HCT116 (cell line): ENCODE measurements around the gene CHMP4B. TPM values are rescaled to one million over a fixed set of nuclear protein-coding genes. Genes with fewer than 3 reads are reported as not detected.

Source experiments
- ATAC-seq: fragments of 200-7000 bp; cut with Tn5 transposase; 2 replicates; pipeline ENCODE4 v1.9.1; 2020; ENCODE audit warnings: mild to moderate bottlenecking, moderate library complexity
- BruUV-seq: library from RNA; stranded (reverse); fragments of 400-500 nt; replicated peaks from 2 replicates; lab custom pipeline; 2021; lab: Mats Ljungman, UMichigan
- CTCF ChIA-PET: fragments of 300-600 bp; sonication (Branson Sonifier 250); formaldehyde crosslinking; loops from one replicate; lab custom pipeline; 2021; ENCODE audit warnings: antibody characterized with exemption; lab: Charles Lee
- POLR2A ChIA-PET: fragments of 300-600, 350-600 bp; sonication (Branson Sonifier 250); formaldehyde crosslinking; loops from one replicate; lab custom pipeline; 2021; ENCODE audit warnings: antibody characterized with exemption; lab: Charles Lee
- RAD21 ChIA-PET, 2 experiments: fragments of 300-600 bp; sonication (Branson Sonifier 250); formaldehyde crosslinking; loops; one replicate each; lab custom pipeline; 2023; ENCODE audit warnings: low total read pairs in 2 of 2; ENCODE audit not compliant: uncharacterized antibody in 2 of 2, unreplicated experiment in 2 of 2, low non-redundant PET in 1 of 2; lab: Charles Lee
- DNase-seq: peaks from one replicate; pipeline ENCODE4 v3.0.0-alpha.2; 2010; ENCODE audit warnings: low read depth, low spot score
- H2AFZ ChIP-seq: fragments of 200-600 bp; shearing (Covaris generic), sonication (generic); 2 replicates; pipeline ENCODE4 v1.6.1; 2017; ENCODE audit warnings: low read depth, mixed run types, mixed read lengths, antibody characterized with exemption, low read length; ENCODE audit not compliant: poor library complexity, severe bottlenecking
- H3K27ac ChIP-seq: 2 replicates; pipeline ENCODE4 v1.5.1; 2012; ENCODE audit warnings: low read depth, low read length
- H3K27me3 ChIP-seq: fragments of 200-600 bp; sonication (generic); 2 replicates; pipeline ENCODE4 v1.6.1; 2016; ENCODE audit warnings: mixed run types, low read length, mixed read lengths; ENCODE audit not compliant: insufficient read depth
- H3K36me3 ChIP-seq, 2 experiments: fragments of 200-500 bp in 1 of 2; fragments of 200-600 bp in 1 of 2; sonication (Bioruptor generic) in 1 of 2; sonication (generic) in 1 of 2; 2 replicates each; pipeline versions ENCODE4 v1.5.1 to v1.6.1; 2014 to 2016; ENCODE audit warnings: low read length in 2 of 2, inconsistent platforms in 1 of 2, mixed read lengths in 1 of 2, mixed run types in 1 of 2; ENCODE audit not compliant: insufficient read depth in 2 of 2, control insufficient read depth in 1 of 2
- H3K4me1 ChIP-seq, 2 experiments: fragments of 200-600 bp in 1 of 2; sonication (generic) in 1 of 2; 2 replicates each; pipeline versions ENCODE4 v1.5.1 to v1.6.1; 2012 to 2017; ENCODE audit warnings: low read length in 2 of 2, inconsistent platforms in 1 of 2, mild to moderate bottlenecking in 1 of 2, mixed read lengths in 1 of 2, mixed run types in 1 of 2, moderate library complexity in 1 of 2; ENCODE audit not compliant: insufficient read depth in 2 of 2, control insufficient read depth in 1 of 2
- H3K4me2 ChIP-seq: fragments of 200-600 bp; sonication (generic); 2 replicates; pipeline ENCODE4 v1.6.1; 2017; ENCODE audit warnings: mixed run types, low read length, mixed read lengths
- H3K4me3 ChIP-seq, 2 experiments: fragments of 200-600 bp in 1 of 2; sonication (generic) in 1 of 2; replicated peaks in 1 of 2; 2 replicates each; pipeline ENCODE4 v1.5.1; 2011 to 2016; ENCODE audit warnings: low read length in 2 of 2, control low read depth in 1 of 2, low read depth in 1 of 2, mild to moderate bottlenecking in 1 of 2, mixed read lengths in 1 of 2, mixed run types in 1 of 2
- H3K79me2 ChIP-seq: fragments of 200-600 bp; sonication (generic); 2 replicates; pipeline ENCODE4 v1.6.1; 2017; ENCODE audit warnings: mild to moderate bottlenecking, mixed run types, low read length, moderate library complexity, mixed read lengths; ENCODE audit not compliant: insufficient read depth
- H3K9ac ChIP-seq: fragments of 200-600 bp; sonication (generic); 2 replicates; pipeline ENCODE4 v1.6.1; 2016; ENCODE audit warnings: low read length, mixed read lengths
- H3K9me2 ChIP-seq: fragments of 200-600 bp; sonication (generic), shearing (Covaris generic); 2 replicates; pipeline ENCODE4 v1.6.1; 2017; ENCODE audit warnings: mixed run types, mild to moderate bottlenecking, moderate library complexity; ENCODE audit not compliant: insufficient read depth
- H3K9me3 ChIP-seq, 2 experiments: fragments of 200-500 bp in 1 of 2; fragments of 200-600 bp in 1 of 2; sonication (Bioruptor generic) in 1 of 2; sonication (generic) in 1 of 2; 2 replicates each; pipeline ENCODE4 v1.6.1; 2014 to 2017; ENCODE audit warnings: low read length in 2 of 2, mixed read lengths in 2 of 2, inconsistent platforms in 1 of 2, low read depth in 1 of 2, mild to moderate bottlenecking in 1 of 2, mixed run types in 1 of 2, moderate library complexity in 1 of 2; ENCODE audit not compliant: control insufficient read depth in 1 of 2, insufficient read depth in 1 of 2
- H4K20me1 ChIP-seq: fragments of 200-600 bp; sonication (generic), shearing (Covaris generic); 2 replicates; pipeline ENCODE4 v1.6.1; 2017; ENCODE audit warnings: mixed run types, mild to moderate bottlenecking, moderate library complexity; ENCODE audit not compliant: insufficient read depth
- ATF3 ChIP-seq: IDR thresholded peaks from 2 replicates; pipeline ENCODE4 v1.6.1; 2012
- CBX3 ChIP-seq: IDR thresholded peaks from 2 replicates; pipeline ENCODE4 v1.6.1; 2012; ENCODE audit warnings: low read depth
- CEBPB ChIP-seq: IDR thresholded peaks from 2 replicates; pipeline ENCODE4 v1.6.1; 2012; ENCODE audit warnings: low read depth
- EGR1 ChIP-seq: IDR thresholded peaks from 2 replicates; pipeline ENCODE4 v1.6.1; 2012; ENCODE audit warnings: low read depth
- ELF1 ChIP-seq: IDR thresholded peaks from 2 replicates; pipeline ENCODE4 v1.6.1; 2012; ENCODE audit warnings: low read depth, borderline replicate concordance
- EZH2 ChIP-seq: fragments of 200-600 bp; sonication (generic); IDR thresholded peaks from 2 replicates; pipeline ENCODE4 v1.6.1; 2017; ENCODE audit warnings: antibody characterized with exemption, mixed run types
- EZH2phosphoT487 ChIP-seq: fragments of 200-600 bp; IDR thresholded peaks from 2 replicates; pipeline ENCODE4 v1.6.1; 2018; ENCODE audit warnings: antibody characterized with exemption, borderline replicate concordance
- FOSL1 ChIP-seq: IDR thresholded peaks from 2 replicates; pipeline ENCODE4 v1.6.1; 2012; ENCODE audit warnings: low read depth
- MAX ChIP-seq: IDR thresholded peaks from 2 replicates; pipeline ENCODE4 v1.6.1; 2012
- POLR2A ChIP-seq: IDR thresholded peaks from 2 replicates; pipeline ENCODE4 v1.7.0; 2011; ENCODE audit warnings: borderline replicate concordance; ENCODE audit not compliant: insufficient read depth, insufficient read length; ENCODE audit errors: extremely low read depth
- POLR2AphosphoS5 ChIP-seq: IDR thresholded peaks from 2 replicates; pipeline ENCODE4 v1.6.1; 2011; ENCODE audit warnings: mild to moderate bottlenecking, low read depth, low read length, moderate library complexity
- RAD21 ChIP-seq: IDR thresholded peaks from 2 replicates; pipeline ENCODE4 v1.6.1; 2012; ENCODE audit warnings: low read depth, mild to moderate bottlenecking
- REST ChIP-seq: IDR thresholded peaks from 2 replicates; pipeline ENCODE4 v1.6.1; 2012; ENCODE audit warnings: low read depth
- SP1 ChIP-seq: IDR thresholded peaks from 2 replicates; pipeline ENCODE4 v1.6.1; 2012; ENCODE audit warnings: low read depth
- SRF ChIP-seq: IDR thresholded peaks from 2 replicates; pipeline ENCODE4 v1.6.1; 2012; ENCODE audit warnings: low read depth
- YY1 ChIP-seq: IDR thresholded peaks from 2 replicates; pipeline ENCODE4 v1.6.1; 2011; ENCODE audit warnings: low read length, low read depth, moderate library complexity, mild to moderate bottlenecking; ENCODE audit not compliant: insufficient replicate concordance; ENCODE audit errors: extremely low read depth
- intact Hi-C: fragments of 100-400 bp; cut with micrococcal nuclease; formaldehyde crosslinking; loops from 2 replicates; pipeline ENCODE4 v1.10.0; 2022
- total RNA-seq: library from RNA; stranded (reverse); gene quantifications from one replicate; pipeline ENCODE4 v1.2.1, GENCODE V29; 2021; ENCODE audit not compliant: unreplicated experiment

CHMP4B gene
- total RNA-seq, 1 experiment from 2014 or later: 56.9 TPM

GRCh38 chr20:33787253-33787891 lies 23.8 kb upstream of the CHMP4B start:
- intact Hi-C loops: no loop called here
- ChIA-PET RAD21 (no interaction called here), CTCF (no interaction called here), POLR2A (no interaction called here)
- Histone ChIP-seq H3K9me3 (no peaks in the 10 kb centered on the region), H3K4me3 (no peak overlapping the region), H3K27ac (no peak overlapping the region), H2AFZ (no peak overlapping the region), H4K20me1 (no peaks in the 10 kb centered on the region), H3K9me2 (no peaks in the 10 kb centered on the region), H3K79me2 (no peaks in the 10 kb centered on the region), H3K27me3 (no peaks in the 10 kb centered on the region), H3K36me3 (peaks cover 0 to 3% of the 10 kb centered on the region in 2 experiments; a peak in 1 of 4 replicates), H3K9ac (no peak overlapping the region), H3K4me1 (peaks cover 33 to 52% of the 10 kb centered on the region in 2 experiments), H3K4me2 (peak overlapping the region; percentile 88)
- DNase-seq (no peak), ATAC-seq (no peak)
- BruUV-seq: no TSS peak
- no peak for TF ChIP-seq ELF1
- no peak for TF ChIP-seq EGR1
- no peak for TF ChIP-seq RAD21
- TF ChIP-seq POLR2AphosphoS5: no peak
- no peak for TF ChIP-seq CEBPB
- TF ChIP-seq SP1: no peak
- TF ChIP-seq YY1: no peak
- TF ChIP-seq ATF3: no peak
- no peak for TF ChIP-seq EZH2
- TF ChIP-seq MAX: no peak
- no peak for TF ChIP-seq FOSL1
- no peak for TF ChIP-seq SRF
- no peak for TF ChIP-seq REST
- TF ChIP-seq EZH2phosphoT487: no peak
- TF ChIP-seq CBX3: no peak
- TF ChIP-seq POLR2A: no peak
